HG03025 (cell line): ENCODE results near the gene GPC1.

Experiments used
- ATAC-seq: cut with Tn5 transposase; IDR thresholded peaks from one replicate; pipeline ENCODE4 v1.9.1; 2021; ENCODE audit warnings: mild to moderate bottlenecking, moderate library complexity; ENCODE audit not compliant: unreplicated experiment, low FRiP score

The GPC1 gene

DNA sequence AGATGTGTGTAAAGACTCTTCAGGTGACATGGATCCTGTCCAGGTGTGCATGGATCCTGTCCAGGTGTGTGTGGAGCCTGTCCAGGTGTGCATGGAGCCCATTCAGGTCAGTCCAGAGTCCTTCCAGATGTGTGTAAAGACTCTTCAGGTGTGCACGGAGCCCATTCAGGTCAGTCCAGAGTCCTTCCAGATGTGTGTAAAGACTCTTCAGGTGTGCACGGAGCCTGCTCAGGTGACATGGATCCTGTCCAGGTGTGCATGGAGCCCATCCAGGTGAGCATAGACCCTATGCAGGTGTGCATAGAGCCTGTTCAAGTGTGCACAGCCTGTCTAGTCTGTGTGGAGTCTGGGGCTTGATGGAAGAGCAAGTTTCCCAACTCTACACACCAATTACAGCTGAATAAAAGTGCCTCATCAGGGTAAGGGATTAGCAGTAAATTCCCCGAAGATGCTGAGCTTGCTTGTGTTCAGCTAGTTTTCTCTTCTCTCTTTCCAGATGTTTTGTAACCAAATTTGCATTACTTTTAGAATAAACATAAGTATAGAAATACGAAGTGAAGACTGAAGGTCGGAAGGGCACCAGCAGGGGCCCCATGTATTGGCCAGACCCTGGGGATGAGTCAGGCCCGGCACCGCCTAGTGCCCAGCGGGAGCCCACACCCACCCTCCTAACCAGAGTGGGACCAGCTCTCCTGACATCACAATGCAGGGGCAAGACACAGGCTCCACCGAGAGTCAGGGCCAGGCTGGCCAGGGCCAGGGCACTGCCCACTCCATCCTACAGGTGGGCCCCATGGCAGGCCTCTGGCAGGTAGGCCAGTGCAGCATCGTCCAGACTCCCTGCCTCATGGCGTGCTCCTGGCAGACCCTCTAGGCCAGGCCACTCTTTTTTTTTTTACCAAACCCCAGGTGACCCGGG, 38.6 kb upstream of the GPC1 start:
- no peak for ATAC-seq

DNA sequence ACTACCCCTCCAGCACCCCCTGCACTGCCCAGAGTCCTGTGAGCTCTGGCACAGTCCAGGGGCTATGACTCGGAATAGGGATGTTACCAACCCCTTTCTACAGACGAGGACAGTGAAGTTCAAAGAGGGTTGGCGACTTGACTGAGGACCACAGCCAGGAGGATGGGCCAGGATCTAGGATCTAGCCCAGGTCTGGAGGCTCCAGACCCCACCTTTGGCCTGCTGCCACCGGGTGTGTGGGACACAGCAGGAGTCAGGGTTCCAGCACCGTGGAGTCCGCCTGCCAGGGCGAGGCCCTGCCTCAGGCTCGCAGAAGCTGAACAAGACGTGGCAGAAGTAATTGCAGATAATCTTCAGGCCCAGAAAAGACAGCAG, 37.9 kb upstream of the GPC1 start:
- ATAC-seq = no peak

DNA sequence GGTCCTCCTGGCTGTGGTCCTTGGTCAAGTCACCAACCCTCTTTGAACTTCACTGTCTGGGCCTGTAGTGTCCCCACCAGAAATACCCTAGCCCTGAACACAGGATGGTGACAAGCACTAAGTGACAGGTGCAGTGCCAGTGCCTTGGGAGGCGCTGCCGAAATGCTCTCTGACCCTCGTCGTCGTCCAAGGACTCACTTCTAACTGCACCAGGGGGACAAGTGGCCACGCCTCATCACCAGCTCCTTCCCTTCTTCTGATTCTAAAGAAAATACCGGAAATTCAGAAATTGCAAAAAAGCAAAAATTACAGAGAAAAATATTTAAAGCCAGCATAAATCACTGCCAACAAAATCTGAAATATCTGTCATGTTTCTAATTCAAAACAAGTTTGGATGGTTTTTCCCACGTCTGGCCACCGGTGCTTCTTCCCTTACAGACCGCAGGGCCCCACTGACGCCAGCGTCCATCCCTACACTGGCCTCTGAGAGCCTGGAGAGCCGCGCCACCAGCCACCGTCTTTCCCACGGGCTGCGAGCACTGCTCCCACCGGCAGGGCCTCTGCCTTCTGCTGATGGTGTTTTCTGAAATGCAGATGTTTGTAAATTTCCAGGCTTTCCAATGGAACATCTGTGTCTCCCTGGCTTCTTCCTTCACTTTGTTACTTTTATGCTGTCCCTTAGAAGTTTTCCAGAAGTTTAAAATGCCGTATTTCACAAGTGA, 37.4 kb upstream of the GPC1 start:
- no peak for ATAC-seq

DNA sequence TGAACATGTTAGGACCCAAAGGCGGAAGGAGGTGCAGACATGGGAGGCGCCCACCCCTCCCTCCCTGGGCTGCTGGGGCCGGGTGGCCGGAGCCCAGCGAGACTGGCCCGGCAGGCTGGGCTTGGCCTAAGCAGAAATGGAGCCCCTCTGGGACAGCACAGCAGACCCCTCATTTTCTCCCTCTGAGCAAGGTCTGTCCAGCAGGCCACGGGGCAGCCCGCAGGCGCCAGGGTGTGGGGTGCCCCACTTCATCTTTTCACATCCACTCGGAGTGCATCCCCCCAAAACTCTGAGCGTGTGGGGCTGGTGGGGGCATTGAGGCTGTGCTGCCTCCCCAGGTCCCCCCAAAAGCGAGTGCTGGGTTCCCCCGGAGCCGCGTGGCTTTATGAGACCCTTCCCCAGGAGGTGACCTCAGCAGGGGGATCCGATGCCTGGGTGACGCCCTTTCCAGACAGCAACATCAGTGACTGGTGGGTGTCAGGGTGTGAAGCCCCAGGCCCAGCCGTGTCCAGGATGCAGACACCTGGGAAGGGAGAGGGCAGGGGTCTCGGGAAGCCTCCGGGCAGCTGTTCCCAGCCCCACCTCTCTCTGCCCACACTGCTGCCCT, 36.7 kb upstream of the GPC1 start:
- ATAC-seq = no peak

DNA sequence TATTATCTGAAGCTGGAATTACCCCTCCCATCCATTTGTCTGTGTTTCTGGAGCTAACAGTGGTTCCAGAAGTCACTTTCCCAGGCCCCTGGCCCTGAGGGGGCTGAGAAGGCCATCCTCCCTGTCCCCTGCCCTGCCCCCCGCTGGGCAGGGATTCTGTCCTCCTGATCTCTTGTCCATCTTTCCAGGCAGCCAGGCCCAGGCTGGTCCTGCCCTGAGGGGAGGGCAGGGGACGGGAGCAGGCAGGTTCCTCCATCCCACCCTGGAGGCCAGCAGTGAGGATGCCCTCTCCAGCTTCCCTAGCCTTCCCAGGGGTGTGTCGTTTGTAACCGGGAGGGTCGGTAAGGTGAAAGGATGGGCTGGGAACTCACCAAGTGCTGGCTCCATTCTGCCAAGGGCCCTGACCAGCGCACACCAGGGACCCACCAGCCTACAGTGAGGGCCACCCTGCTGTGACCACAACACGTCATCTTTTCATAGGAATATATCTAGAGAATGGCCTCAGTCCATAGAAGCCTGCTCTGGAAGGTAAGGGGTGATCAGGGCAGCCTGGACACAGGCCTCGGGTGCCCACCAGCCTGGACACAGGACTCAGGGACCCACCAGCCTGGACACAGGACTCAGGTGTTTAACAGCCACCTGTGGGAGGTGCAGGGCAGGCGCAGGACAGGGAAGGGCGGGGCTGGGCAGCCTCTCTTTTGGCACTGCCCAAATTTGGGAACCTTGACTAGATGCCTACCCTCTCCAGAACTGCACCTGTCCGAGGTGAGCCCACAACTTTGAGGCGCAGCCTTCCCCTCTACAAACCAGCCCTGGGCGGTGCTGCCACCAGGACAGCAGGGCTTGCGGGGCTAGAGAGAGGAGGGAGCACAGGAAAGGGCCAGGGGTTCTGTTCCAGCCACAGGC, 35.8 kb upstream of the GPC1 start:
- ATAC-seq = no peak

DNA sequence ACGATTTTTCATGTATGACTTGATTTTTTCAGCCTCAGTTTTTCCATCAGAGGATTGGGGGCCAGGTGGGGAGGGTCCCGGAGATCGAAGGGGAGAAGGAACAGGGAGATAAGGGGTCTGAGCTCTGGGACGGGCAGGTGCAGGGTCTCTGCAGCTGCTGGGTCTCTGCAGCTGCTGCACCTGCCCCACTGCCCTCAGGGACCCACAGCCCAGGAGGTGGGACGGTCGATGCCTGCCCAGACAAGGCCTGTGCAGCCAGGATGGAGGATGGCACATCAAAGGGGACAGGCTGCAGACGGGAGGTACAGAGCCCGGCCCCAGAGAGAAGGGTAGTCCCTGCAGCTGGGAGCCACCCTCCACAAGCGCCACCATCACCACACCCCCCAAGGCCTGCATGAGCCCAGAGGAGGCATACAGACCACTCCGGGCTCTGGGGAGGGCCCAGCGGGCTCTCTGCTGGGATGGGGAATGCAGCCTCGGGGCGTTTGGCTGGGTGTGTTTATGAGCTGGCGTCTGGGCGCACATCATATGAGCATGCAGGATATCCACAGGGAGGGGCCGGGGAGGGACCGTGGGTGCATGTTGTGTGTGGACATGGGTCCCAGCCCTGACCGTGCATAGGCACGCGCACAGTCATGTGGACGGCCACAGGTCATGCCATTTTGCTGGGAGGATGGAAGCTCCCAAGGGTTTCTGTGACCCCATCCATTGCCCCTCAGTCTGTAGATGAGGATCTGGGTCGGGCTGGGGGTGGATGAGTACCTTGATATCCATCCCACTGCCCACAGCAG, 34.9 kb upstream of the GPC1 start:
- no peak for ATAC-seq

DNA sequence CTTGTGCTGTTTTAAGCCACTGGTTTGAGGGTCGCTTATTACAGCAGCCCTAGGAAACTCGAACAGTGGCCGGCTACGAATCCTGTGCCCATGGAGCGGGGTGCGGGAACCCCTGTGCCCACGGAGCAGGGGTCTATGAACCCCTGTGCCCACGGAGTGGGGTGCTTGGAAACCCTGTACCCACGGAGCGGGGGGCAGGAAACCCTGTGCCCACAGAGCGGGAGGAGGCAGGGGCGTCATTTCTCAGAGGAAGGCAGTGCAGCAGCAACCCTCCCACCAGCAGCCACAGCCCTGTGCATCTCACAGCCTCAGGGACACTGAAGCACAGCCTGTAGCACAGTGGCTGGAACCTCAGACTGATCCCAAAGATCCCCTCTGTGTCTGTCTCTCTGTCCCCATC, 34.2 kb upstream of the GPC1 start:
- no peak for ATAC-seq

DNA sequence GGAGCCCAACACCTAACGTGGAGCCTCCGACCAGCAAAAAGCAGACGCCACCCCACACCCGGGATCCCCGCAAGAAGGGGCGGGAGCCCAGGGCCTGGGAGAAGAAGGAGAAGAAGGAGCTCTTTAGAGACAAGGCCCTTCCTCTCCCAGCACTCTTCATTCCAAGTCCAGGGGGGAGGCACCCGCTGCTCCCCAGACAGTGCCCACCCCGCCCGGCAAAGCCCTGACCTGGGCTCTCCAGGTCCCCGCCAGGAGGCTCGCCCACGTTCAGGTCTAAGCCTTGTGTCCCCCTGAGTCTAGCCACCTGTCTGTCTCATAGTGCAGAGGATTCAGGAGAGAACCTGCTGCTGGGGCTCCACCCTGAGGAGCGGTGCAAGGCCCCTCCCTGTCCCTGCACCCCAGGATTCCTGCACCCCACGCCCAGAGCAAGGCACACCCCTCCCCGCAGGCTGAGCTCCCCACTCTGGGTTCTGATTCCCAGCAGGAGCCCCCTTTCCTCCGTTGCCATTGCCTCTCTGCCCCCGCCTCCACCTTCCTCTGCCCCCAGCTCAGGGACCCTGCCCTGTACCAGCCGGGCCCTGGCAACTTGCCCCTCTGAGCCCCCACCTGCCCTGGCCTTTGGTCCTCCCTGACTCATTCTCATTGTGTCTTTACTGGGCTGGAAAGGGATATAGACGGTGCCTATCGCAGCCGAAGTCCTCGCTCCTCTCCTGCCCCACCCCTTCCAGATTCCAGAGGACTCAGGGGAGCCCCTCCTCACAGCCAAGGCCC, 33.5 kb upstream of the GPC1 start:
- no peak for ATAC-seq

DNA sequence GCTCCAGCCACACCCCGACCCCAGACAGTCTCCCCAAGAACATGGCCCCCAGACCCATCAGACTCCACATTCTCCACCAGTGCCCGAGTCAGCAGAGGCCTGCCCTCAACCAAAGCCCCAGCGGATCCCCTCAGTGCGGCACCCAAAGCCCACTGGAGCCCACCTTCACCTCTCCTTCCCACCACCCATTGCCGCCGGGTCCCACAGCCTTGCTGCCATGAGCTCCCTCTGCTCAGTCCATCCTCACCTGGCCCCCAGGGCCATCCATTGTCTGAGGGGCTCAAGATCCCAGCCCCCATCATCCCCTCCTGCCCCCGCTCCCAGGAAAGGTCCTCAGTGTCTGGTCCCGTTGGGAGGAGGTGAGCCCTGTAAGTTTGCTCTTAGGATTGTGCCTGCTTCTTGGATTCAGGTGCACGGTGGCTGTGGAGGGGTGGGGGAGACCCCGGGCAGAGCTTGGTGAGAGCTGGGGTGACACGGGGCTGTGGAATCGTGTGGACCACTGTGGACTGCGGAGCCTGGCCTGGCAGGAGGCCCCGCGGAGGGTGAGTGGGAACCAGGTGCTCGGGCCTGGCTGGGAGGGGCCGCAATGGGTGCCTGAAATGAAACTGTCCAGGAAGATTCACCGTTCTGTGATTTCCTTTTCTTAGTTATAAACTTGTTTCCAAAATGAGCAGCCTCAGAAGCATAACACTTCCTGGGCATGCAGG, 32.7 kb upstream of the GPC1 start:
- no peak for ATAC-seq

DNA sequence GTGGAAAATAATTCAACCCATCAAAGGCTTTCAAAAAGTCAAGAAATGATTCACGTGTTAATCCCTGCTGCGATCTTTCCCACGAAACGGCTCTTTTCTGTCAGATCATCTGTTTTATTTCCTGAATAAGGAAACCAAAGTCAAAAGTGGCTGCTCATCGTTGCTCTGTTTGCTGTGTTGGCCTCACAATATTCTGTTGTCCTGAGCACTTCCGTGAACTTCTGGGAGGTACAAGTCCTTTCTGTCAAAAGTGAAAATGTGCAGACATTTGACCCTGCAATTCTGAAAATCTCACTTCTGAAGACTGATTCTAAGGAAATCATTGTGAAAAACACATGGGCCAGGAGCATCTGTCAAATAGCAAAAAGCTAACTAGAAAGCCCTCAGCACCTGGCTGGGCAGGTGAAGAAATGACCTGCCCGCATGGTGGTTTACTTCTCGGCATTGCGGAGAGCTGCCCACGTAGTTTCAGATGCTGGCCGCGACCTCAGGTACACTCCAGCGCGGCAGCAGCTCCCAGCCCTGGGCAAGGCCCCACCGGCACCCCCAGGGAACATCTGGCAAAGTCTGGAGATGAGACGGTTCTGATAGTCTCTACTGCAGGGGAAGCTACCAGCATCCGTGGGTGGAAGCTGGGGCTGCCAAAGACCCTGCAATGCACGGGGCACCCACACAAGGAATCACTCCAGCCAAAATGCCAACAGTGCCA, 31.9 kb upstream of the GPC1 start:
- ATAC-seq = no peak

DNA sequence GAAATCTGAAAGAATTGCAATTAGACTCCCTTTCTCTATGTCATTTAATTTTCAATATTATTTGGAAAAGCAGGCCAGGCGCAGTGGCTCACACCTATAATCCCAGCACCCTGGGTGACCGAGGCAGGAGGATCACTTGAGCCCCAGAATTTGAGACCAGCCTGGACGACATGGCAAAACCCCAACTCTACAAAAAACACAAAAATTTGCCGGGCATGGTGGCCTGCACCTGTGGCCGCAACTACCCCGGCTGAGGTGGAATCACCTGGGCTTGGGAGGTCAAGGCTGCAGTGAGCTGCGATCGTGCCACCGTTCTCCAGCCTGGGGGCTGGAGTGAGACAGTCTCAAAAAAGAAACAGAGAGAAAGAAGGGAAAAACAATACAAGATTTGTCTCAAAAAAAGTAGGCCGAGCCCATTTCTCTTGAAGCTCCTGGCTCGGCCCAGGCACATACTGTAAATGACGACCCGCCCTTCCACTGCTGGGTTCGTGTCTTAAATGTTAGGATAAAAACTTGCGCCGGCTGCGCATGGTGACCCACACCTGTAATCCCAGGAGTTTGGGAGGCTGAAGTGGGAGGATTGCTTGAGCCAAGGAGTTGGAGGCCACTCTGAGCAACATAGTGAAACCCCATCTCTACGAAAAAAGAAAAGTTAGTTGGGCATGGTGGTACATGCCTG, 31.1 kb upstream of the GPC1 start:
- ATAC-seq = no peak

DNA sequence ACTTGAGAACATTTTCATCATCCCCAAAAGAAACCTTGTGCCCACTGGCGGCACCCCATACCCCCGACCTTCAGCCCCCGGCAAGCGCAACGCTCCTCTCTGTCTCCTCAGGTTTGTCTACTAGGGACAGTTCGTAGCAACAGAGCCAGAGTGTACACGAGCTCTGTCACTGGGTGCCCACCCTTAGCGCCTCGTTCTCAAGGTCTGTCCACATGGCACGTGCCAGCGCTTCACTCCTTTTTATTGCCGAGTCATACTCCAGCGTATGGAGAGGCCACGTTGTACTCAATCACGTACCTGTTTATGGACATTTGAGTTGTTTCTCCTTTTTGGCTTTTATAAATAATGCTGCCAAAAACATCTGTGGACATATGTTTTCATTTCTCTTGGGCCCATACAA, 30.3 kb upstream of the GPC1 start:
- ATAC-seq = no peak

DNA sequence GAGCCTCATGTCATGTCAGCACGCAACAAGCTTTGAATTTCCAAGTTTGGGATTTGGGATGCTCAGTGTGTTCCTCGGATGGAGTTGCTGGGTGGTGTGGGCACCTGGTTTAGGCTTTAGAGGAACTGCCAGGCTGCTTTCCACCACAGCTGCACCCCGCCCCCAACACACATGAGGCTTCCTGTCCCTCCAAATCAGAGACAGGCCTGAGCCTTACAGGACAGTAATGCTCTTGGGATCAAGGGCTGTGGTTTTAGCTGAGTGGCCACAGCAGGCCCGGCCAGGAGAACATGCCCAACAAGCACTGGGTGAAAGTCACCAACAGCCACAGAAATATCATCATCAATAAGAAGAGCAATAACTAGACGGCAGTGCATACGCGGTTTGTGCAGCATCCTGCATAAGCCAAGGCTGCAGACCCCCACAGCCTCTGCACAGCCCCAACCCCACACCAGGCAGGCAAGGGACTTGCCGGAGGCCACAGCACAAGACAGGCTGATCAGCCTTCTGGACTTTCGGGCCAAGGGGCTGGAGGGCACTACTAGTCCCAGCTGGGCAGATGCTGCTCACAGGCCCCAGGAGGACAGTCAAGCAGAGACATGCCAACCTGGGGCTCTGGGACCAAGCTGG, 29.7 kb upstream of the GPC1 start:
- ATAC-seq = no peak

DNA sequence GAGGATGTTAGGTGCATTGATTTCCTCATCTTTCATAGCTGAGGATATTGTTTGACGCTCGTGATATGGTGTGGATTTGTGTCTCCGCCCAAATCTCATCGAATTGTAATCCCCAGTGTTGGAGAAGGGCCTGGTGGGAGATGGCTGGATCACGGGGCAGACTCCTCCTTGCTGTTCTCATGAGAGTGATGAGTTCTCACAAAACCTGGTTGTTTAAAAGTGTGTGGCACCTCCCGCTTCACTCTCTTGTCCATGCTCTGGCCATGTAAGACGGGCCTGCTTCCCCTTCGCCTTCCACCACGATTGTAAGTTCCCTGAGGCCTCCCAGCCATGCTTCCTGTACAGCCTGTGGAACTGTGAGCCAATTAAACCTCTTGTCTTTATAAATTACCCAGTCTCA, 28.4 kb upstream of the GPC1 start:
- ATAC-seq = no peak

DNA sequence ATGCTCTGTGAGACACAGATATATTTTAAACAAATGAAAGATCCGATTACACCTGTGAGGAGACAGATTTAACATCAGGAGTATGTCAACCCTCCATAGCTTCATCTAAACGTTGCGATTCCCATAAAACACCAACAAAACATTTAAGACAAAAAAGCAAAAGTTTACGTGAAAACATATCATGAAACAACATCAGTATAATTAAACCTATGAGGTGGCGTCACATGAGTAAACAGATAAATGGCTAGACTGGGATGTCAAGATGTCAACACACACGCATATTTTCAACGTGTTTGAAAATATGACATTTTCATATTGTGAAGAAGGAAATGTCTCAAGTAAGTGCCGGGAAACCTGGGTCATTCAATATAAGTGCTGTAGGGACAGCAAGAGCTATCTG, 25.5 kb upstream of the GPC1 start:
- ATAC-seq = no peak

DNA sequence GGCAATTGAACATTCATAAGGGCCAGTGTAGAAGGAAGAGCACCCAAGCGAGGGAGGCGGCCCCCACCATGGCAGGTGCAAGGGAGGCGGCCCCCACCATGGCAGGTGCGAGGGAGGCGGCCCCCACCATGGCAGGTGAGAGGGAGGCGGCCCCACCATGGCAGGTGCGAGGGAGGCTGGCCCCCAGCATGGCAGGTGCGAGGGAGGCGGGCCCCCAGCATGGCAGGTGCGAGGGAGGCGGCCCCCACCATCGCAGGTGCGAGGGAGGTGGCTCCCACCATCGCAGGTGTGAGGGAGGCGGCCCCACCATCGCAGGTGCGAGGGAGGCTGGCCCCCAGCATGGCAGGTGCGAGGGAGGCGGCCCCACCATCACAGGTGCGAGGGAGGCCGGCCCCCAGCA, 24.7 kb upstream of the GPC1 start:
- ATAC-seq = no peak
